Fibroblast of lung (primary cell): ENCODE data around the gene SRCIN1. TPM values are rescaled to one million over a fixed set of nuclear protein-coding genes. Genes with fewer than 3 reads are reported as not detected.

ENCODE experiments used
- DNase-seq, 2 donors: peaks; one replicate each; pipeline versions ENCODE4 v3.0.0 to v3.0.0-alpha.2; 2010; ENCODE audit warnings: low read depth in 2 of 2
- H2AFZ ChIP-seq: 2 replicates; pipeline ENCODE4 v1.5.1; 2012; ENCODE audit warnings: low read length, control low read depth, inconsistent platforms
- H3K27ac ChIP-seq: 2 replicates; pipeline ENCODE4 v1.5.1; 2011; ENCODE audit warnings: low read length, control low read depth; ENCODE audit not compliant: insufficient read depth
- H3K27me3 ChIP-seq: 2 replicates; pipeline ENCODE4 v1.5.1; 2011; ENCODE audit warnings: mild to moderate bottlenecking, low read length; ENCODE audit not compliant: control insufficient read depth, insufficient read depth
- H3K36me3 ChIP-seq: 2 replicates; pipeline ENCODE4 v1.5.1; 2011; ENCODE audit warnings: low read length; ENCODE audit not compliant: control insufficient read depth, insufficient read depth
- H3K4me1 ChIP-seq: 2 replicates; pipeline ENCODE4 v1.5.1; 2011; ENCODE audit warnings: low read length; ENCODE audit not compliant: control insufficient read depth, insufficient read depth; ENCODE audit errors: extremely low read depth
- H3K4me2 ChIP-seq: 2 replicates; pipeline ENCODE4 v1.5.1; 2011; ENCODE audit warnings: low read length, control low read depth; ENCODE audit not compliant: insufficient read depth; ENCODE audit errors: extremely low read depth
- H3K4me3 ChIP-seq, 4 experiments: fragments of 200-600 bp in 1 of 4; sonication (generic) in 1 of 4; replicated peaks in 1 of 4; 2 replicates each; pipeline ENCODE4 v1.5.1; 2011 to 2016; ENCODE audit warnings: low read length in 4 of 4, low read depth in 3 of 4, mild to moderate bottlenecking in 3 of 4, control low read depth in 2 of 4, inconsistent platforms in 1 of 4, mixed read lengths in 1 of 4; ENCODE audit not compliant: insufficient read depth in 1 of 4; ENCODE audit errors: control extremely low read depth in 1 of 4
- H3K79me2 ChIP-seq: 2 replicates; pipeline ENCODE4 v1.5.1; 2012; ENCODE audit warnings: mild to moderate bottlenecking, low read length, inconsistent platforms; ENCODE audit not compliant: control insufficient read depth, insufficient read depth
- H3K9ac ChIP-seq: 2 replicates; pipeline ENCODE4 v1.5.1; 2011; ENCODE audit warnings: mild to moderate bottlenecking, low read length, control low read depth; ENCODE audit not compliant: insufficient read depth
- H3K9me3 ChIP-seq: 2 replicates; pipeline ENCODE4 v1.5.1; 2012; ENCODE audit warnings: low read depth, low read length; ENCODE audit not compliant: control insufficient read depth, insufficient read depth
- H4K20me1 ChIP-seq: 2 replicates; pipeline ENCODE4 v1.5.1; 2011; ENCODE audit warnings: low read length; ENCODE audit not compliant: control insufficient read depth, insufficient read depth; ENCODE audit errors: extremely low read depth
- EZH2 ChIP-seq: IDR thresholded peaks from 2 replicates; pipeline ENCODE4 v1.5.1; 2012; ENCODE audit warnings: low read length, control low read depth, mild to moderate bottlenecking; ENCODE audit errors: missing control alignments
- polyA plus RNA-seq, 2 donors: library from polyadenylated mRNA; depleted of rRNA in 1 of 2; stranded (reverse) in 1 of 2; unstranded in 1 of 2; fragments of >200 nt; gene quantifications; 2 replicates each; pipeline ENCODE4 v1.2.1, GENCODE V29; 2011 to 2012; ENCODE audit warnings: missing spikeins in 1 of 2
- total RNA-seq: library from RNA; depleted of rRNA; stranded (reverse); fragments of >200 nt; gene quantifications from 2 replicates; pipeline ENCODE4 v1.2.1, GENCODE V29; 2014
- TF ChIP-seq, protein P1 (sequence below), 2 donors: IDR thresholded peaks in 1 of 2; conservative IDR thresholded peaks in 1 of 2; 1 replicate in 1 of 2; 2 replicates in 1 of 2; pipeline ENCODE4 v1.5.1; 2011 to 2012; ENCODE audit warnings: low read length in 2 of 2, control low read depth in 1 of 2, inconsistent platforms in 1 of 2, low read depth in 1 of 2, mild to moderate bottlenecking in 1 of 2

Gene SRCIN1
- total and polyA plus RNA-seq, 2 donors (not counting 1 experiment from before 2014, with no cell fraction given): under 0.01 TPM; not detected in 1

DNA sequence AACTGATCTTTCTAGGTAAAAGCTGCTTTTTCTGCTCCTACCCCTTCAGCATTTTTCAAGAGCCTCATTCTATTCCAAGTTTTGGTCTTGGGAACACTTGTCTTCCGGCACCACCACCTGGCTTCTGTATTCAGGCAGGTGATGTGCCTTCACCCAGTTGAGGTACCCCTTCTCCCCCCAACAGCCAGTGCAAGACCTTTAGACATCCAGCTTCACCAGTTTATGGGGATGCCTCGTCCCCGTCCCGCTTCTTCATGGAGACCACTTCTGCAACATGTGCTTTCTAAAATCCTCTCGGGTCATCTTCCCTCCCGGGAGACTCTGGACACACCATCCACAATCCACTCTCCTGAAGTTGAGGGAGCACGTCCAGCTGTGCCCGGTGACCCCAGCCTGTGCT, 69.9 kb downstream of the SRCIN1 start:
- H3K4me2 ChIP-seq: no peak overlapping the region
- H3K36me3 ChIP-seq: no peaks in the 10 kb centered on the region
- no peak overlapping the region for H3K9ac ChIP-seq
- TF ChIP-seq EZH2: no peak
- TF ChIP-seq, protein P1, sequence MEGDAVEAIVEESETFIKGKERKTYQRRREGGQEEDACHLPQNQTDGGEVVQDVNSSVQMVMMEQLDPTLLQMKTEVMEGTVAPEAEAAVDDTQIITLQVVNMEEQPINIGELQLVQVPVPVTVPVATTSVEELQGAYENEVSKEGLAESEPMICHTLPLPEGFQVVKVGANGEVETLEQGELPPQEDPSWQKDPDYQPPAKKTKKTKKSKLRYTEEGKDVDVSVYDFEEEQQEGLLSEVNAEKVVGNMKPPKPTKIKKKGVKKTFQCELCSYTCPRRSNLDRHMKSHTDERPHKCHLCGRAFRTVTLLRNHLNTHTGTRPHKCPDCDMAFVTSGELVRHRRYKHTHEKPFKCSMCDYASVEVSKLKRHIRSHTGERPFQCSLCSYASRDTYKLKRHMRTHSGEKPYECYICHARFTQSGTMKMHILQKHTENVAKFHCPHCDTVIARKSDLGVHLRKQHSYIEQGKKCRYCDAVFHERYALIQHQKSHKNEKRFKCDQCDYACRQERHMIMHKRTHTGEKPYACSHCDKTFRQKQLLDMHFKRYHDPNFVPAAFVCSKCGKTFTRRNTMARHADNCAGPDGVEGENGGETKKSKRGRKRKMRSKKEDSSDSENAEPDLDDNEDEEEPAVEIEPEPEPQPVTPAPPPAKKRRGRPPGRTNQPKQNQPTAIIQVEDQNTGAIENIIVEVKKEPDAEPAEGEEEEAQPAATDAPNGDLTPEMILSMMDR (conservative IDR thresholded peaks at IDR 0.05 in 1 of 2, IDR thresholded peaks at IDR 0.05 in 1 of 2; ENCODE audit: low read depth in 1 of 2, low read length in 2 of 2): no peak
- no peaks in the 10 kb centered on the region for H4K20me1 ChIP-seq
- no peaks in the 10 kb centered on the region for H3K79me2 ChIP-seq
- no peaks in the 10 kb centered on the region for H3K4me1 ChIP-seq
- H3K4me3 ChIP-seq: no peak overlapping the region
- no peak for DNase-seq
- H2AFZ ChIP-seq: no peak overlapping the region
- no peaks in the 10 kb centered on the region for H3K9me3 ChIP-seq
- peaks cover 10% of the 10 kb centered on the region for H3K27me3 ChIP-seq
- H3K27ac ChIP-seq: no peak overlapping the region

- DNase-seq: no peak
- TF ChIP-seq, protein P1 (conservative IDR thresholded peaks at IDR 0.05 in 1 of 2, IDR thresholded peaks at IDR 0.05 in 1 of 2; ENCODE audit: low read depth in 1 of 2, low read length in 2 of 2): no peak
- TF ChIP-seq EZH2: no peak
- no peak overlapping the region for H2AFZ ChIP-seq
Observed at GRCh38 chr17:38534498-38534885, 71.3 kb downstream of the SRCIN1 start.

DNA sequence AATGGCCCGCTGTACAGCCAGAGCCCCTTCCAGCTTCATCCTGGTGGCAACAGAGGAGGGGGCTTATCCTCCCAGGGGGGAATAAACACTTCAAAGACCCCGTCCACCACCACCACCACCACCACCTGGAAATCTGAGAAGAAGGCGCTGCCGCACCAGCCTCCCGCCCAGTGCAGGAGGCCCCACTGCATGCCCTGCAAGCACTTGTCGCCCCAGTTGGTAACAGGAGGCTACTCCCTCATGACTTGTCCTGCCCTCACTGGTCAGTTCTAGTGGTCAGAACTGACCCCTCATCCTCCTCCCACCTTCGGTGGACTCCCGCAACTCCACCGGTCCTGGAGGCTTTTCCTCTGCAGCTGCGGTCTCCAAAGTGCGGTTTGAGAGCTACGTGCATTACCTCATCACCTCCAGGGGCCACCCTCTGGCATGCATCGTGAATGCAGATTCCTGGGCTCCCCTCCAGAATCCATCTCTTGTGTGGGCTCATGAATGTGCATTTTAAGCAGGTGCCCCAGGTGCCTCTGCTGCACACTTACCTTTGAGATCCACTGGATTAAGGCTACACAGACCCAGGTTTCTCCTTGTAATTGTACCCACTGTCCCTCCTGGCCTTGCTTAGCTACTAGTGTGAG, 71.8 kb downstream of the SRCIN1 start:
- DNase-seq: no peak
- Histone ChIP-seq H3K27me3 (peaks cover 10% of the 10 kb centered on the region), H3K4me2 (no peak overlapping the region), H3K4me3 (no peak overlapping the region), H3K9ac (no peak overlapping the region), H4K20me1 (no peaks in the 10 kb centered on the region), H2AFZ (no peak overlapping the region), H3K79me2 (no peaks in the 10 kb centered on the region), H3K36me3 (no peaks in the 10 kb centered on the region), H3K27ac (no peak overlapping the region), H3K4me1 (no peaks in the 10 kb centered on the region), H3K9me3 (no peaks in the 10 kb centered on the region)
- TF ChIP-seq, protein P1 (conservative IDR thresholded peaks at IDR 0.05 in 1 of 2, IDR thresholded peaks at IDR 0.05 in 1 of 2; ENCODE audit: low read depth in 1 of 2, low read length in 2 of 2): no peak
- TF ChIP-seq EZH2: no peak

More at GRCh38 chr17:38534498-38534885, 71.3 kb downstream of the SRCIN1 start:
- Histone ChIP-seq H3K4me1 (no peaks in the 10 kb centered on the region), H3K4me3 (no peak overlapping the region), H3K27ac (no peak overlapping the region), H4K20me1 (no peaks in the 10 kb centered on the region), H3K9me3 (no peaks in the 10 kb centered on the region), H3K36me3 (no peaks in the 10 kb centered on the region), H3K79me2 (no peaks in the 10 kb centered on the region), H3K4me2 (no peak overlapping the region), H3K9ac (no peak overlapping the region), H3K27me3 (peaks cover 10% of the 10 kb centered on the region)
